GM19328 (cell line): ENCODE results near the gene C9orf50.
"Not testable (repeated sequence)": the region's sequence is repeated elsewhere in the genome, so short reads cannot be mapped to it uniquely, and the experiment has no call there.

ENCODE experiments used
- ATAC-seq: cut with Tn5 transposase; IDR thresholded peaks from one replicate; pipeline ENCODE4 v1.9.1; 2021; ENCODE audit warnings: mild to moderate bottlenecking, moderate library complexity; ENCODE audit not compliant: unreplicated experiment

The C9orf50 gene

DNA sequence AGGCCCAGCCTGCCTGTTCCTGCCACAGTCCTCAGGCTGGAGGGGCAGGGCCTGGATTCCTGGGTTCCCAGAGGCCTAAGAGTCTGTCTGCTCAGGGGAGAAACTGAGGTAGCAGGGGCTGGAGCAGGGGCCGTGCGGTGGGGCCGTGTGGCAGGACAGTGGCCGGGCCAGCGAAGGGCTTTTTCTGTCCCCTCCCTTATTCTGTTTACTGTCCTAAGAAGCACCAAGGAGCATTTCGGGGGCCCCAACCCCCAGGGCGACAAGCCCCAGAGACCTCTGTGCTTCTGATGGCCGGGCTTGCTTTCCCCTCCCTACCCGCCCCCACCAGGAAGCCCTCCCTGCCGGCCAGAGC is 27.8 kb upstream of the C9orf50 start:
- ATAC-seq, result no peak

DNA sequence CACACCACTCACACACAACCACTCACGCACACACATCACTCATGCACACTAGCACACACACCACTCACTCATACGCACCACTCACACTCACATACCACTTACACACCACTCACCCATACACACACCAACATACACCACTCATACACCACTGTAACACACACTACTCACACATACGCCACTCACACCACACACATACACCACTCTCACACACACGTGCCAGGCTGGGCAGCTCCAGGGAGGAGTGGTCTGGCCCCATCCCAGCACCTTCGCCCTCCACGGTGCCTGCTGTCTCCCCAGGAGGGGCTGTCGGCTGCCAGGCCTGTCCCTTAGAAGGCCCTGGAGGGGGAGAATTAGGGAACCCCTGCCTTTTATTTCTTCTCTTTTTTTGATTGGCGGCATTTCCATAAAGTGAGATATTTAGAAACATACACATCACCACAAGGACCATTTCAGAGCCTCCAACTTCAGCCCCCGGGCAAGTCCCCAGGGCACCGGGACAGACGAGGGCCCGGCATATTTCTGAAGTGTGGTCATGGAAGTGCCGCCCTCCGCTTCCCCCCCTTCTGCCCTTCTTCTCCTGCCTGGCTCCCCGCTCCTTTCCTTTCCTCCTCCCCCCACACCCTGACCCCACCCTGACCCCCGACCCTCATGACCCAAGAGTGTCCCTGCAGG is 27.3 kb upstream of the C9orf50 start:
- no peak for ATAC-seq

DNA sequence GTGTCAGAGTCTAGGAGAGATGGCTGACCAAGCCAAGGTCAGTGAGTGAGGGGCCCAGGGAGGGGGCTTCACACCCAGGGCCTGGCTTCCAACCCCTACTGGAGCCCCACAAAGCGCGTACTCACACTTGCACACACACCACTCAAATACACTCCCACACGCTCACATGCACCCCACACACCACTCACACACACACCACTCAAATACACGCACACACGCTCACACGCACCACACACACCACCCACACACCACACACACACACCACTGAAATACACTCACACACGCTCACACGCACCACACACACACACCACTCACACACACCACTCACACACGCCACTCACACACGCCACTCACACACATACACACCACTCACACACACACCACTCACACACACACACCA is 26.7 kb upstream of the C9orf50 start:
- no peak for ATAC-seq

DNA sequence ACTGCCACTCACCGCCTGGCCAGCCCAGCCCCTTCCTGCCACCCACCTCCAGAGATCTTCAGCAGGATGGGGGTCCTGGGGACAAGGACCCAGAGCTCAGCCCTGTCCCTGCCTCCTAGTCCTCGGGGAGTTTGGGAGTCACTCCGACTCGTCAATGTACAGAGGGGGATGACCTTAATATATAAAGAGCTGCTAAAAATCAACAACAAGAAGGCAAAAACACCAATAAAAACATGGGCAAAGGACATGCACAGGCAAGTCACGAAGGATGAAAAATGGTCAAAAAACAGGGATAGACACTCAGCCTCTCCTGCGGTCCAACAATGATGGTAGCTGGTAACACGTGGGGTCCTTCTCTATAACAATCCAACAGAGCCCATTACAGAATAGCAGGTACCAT is 25.8 kb upstream of the C9orf50 start:
- ATAC-seq, result no peak

DNA sequence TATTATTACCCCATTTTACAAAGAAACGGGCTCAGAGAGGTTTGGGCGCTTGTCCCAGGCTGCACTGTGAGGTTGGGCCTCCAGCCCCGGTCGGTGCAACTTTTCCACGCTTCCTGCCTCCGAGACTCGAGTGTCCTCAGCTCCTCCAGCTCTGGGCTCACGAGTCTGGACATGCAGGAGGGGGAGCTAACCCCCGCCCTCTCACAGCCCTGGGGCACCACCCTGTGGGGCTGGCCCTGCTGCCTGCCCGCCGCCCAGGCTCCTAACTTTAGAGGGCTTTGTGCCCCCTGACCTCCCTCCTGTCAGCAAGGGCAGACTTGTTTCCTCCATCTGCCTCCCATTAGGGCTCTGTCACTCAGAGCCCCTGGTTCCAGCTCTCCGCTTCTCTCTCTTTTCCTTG is 25.4 kb upstream of the C9orf50 start:
- ATAC-seq, result no peak

DNA sequence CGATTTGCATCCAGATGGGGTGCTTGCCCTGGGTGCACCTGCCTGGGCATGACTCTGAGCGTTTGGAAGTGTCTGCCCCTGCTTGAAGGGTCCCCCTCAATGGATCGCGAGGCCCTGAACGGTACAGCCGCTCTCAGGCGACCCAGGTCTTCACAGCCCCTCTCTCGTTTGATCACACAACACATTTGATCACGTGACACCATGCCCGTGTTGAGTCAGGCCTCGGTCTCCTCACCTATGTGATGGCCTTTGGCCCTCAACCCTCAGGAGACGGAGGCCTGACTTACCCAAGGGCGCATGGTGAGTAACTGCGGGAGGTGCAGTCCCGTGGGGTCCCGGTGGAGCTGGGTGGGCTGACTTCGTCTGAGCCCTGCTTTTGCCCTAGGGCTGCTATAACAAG is 24.0 kb upstream of the C9orf50 start:
- ATAC-seq, result no peak

DNA sequence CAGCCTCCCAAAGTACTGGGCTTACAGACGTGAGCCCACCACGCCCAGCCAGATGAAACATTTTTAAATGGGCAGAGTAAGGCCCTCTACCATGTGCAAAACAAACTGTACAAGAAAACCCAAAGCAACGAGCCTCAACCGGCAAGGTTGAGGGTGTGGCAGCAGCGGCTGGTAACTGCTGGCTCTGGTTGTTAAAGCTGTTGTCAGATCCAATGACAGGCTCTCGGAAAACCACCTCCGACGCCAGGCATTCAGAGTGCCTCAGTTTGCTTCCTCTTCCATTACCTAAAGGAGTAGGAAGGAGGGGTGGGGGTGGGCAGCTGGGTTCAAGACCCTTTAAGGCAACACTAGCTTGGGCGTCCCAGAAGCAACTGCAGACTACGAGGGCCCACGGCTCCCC is 23.5 kb upstream of the C9orf50 start:
- no peak for ATAC-seq

DNA sequence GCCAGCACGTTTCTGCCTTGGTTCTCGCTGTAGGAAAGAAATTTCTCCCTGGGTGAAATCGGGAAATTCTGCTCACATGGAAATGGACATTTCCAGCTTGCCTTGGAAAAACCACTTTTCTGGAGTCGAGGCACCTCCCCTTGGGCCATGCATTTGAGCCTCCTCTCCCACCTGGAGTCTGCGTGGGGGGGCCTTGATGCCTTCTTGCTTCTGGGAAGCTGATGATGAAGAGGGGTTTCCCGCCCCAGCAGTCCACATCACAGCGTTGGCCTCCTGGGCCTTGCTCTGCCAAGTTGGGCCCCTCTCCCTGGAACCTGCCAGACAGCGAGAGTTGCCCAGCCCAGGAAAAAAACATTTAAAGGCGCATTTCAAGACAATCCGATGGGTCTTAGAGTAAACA is 22.8 kb upstream of the C9orf50 start:
- no peak for ATAC-seq

DNA sequence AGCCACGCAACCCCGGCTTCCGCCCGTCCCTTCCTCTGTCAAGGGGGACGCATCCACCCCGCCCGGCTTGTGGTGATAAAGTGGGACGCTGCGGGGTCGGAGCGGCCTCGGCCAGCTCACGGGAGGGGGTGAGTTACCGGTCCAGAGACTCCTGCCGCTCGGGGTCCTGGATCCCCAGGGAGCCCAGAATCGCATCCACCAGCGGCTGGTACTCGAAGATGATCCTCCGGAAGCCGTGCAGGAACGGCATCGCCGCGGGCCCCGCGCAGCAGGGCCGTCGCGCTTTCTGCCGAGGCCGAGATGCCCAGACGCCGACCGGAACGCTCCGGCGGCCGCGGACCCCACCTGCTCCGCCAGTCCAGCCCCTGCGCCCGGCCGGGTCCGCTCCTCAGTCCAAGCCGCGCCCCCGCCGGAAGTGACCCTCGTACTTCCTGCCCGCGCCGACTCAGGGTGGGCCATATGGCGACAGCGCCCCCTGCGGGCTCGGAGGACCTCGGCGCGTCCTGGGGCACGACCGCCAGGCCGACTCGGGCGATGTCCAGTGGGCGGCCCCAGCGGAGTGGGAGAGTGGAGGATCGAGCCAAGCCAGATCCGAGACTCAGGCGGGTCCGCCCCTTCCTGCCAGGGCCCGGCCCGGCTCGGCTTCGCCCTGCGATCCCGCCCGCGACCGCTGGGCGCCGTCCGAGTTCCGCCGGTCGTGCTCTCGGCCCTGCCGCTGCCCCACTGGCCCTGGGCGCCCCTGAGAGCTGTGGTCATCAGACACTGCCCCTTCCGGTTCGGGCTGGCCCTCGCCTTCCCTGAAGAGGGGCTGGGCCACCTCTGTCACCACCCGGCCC is 21.1 kb upstream of the C9orf50 start, which contains the start of gene ASB6:
TSS of gene ASB6 (minus strand) at position 402 of the 836 bp plus-strand sequence. CDS start at position 250, 152 bp downstream.
- ATAC-seq, result peak; percentile 92

DNA sequence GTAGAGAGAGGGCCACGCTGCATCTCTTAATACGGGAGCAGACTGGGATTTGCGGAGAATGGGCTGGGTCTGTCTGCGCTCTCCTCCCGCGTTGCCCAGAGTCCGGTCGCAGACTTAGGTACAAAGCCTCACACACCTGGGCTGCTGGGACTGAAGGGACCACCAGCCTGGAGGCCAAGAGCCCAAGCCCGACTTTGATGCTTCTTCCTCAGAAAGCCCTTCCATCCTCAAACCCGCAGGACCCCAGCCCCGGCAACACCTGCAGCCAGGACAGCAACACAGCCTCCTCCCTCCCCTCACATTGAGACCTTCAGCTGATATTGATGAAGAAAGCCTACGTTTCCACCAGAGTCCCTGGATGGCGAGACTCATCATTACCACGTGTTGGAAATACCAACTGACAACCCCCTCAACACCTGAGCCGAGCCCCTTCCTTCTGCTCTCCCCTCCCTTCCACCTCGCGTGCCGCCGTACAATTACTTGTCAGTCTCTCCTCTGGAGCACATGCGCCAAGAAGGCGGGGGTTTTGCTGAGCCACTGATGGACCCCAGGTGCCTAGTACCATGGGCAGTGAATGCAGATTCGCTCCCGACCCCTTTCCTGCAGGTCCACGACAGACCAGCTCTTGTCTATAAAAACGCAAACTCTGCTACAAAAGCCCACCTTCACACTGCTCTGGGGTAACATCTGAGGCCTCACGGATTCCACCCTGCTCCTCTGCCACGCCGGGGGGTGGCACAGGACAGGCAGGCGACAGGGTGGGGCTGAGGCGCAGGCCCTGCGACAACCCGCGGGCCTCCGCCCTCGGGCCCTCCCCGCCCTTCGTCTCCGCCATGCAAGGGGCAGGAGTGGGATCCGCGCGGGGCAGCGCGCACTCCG is 20.2 kb upstream of the C9orf50 start:
- no peak for ATAC-seq

DNA sequence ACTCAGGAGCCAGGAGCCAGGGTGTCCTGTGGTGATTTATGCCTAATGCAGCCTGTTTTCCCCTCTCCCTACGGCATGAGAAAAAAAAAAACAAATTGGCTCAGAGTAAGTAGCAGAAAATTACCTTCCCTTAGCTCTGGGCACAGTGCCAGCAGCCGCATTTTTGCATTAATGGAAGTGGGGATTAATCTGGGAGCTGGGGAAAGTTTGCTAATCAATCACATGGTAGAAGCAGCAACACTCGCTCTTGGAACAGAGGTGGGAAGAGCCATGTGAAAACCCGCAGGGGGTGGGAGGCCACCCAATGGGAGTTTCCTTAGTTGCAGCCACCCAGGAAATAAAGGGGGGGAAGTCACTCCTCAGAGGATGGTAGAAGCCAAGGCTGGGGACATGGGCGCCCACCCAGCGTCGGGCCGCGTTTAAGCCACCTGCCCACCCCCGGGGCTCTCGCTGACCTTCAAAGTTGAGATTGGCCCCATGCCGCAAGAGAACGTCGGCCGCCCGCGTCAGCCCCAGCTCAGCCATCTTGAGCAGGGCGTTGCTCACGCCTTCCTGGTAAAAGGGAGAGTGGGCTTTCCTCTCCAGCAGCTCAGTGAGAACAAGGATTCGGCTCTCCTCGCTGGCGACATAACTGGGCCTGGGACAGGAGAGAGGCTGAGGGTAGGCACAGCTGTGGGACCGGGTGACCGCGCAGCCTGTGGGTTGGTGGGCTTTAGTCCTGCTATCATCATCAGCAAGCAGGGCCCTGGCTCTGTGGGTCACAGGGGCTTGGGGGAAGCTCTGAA is 19.4 kb upstream of the C9orf50 start:
- no peak for ATAC-seq

DNA sequence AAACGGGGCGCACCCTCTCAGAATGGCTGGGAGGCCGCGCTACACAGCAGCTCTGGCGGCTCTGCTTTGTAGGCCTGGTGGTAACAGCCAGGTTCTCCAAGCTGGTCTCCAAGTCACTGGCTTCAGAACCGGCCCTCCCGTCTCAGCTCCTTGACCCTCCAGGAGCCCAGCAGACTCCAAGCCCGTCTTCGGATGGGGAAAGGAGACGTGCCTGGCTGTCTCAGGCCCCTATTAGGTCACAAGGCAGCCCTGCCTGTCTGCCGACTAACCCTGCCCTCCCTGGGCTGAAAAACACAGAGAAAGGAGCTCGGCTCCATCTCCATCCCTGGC is 18.8 kb upstream of the C9orf50 start:
- no peak for ATAC-seq

DNA sequence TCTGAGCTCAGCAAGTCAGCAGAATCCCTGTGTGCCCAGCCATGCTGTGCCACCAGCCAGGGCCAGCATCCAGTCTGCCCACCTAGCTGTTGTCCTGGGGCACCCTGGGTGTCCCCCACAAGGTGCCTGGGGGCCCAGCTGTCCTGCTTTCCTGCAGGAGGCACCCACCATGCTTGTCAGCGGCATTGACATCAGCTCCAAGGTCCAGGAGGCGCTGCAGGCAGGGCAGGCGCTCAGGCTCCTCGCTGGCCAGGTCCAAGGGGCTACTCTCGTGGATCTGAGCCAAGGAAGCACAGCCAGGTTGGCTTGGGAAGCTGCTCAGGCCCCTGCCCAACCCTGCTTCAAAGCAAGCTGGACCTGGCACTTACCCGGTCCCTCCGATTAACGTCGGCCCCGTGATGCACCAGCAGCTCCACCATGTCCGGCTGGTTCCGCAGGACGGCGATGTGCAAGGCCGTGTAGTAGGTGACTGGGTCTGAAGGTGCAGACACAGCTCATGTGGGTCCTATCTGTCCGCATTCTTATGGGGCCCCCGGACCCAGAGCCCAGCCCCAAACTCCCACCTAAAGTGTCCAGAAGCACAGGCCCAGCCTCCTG is 18.2 kb upstream of the C9orf50 start:
- ATAC-seq, result no peak

DNA sequence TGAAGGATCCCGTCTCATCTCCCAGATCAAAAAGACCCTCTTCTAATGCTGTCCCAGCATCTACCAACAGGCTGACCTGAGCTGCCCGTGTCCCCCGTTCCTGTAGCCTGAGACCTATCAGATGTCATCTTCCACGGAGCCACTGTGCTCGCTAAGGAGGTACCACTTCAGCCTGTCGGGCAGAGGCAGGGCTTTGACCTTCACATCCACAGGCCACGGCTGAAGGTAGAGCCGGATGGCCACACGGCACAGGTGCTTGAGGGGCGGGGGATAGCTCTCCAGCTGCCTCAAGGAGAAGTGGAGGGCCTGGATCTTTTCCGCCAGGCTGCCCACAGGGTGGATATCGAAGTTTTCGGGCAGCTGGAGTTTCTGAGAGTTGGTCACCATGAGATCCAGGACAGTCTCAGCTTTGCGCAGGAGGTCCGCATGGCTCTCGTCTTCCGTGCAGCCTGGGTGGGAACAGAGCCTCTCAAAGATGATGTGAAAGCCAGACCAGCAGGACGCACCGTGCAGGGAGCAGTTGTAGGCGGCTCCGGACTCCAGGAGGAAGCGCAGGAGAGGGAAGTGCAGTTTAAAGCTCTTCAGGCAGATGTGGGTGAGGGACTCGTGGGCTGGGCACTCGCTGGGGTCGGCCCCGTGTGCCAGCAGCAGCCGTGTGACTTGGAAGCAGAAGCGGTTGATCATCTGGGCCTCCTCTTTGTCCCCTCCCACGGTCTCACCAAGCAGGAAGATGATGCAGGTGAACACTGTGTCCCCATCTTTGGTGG is 17.0 kb upstream of the C9orf50 start:
- no peak for ATAC-seq

DNA sequence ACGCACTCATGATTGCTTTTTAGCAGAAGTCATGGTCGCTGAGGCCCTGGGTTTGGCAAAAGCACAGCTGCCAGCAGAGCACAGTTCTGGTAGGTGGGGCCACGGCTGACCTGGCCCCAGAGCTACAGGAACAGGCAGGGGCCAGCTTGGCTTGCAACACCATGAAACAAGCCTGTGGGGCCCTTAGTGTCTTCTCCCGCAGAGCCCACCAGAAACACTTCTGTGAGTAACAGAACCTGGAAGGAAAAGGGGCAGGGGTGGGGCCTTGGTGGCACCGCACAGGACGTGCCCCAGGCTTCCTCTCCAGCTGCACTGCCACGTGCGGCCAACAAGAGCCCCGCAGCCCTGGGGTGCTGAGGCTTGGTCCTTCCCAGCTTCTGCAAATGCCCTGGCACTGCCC is 16.2 kb upstream of the C9orf50 start:
- no peak for ATAC-seq

DNA sequence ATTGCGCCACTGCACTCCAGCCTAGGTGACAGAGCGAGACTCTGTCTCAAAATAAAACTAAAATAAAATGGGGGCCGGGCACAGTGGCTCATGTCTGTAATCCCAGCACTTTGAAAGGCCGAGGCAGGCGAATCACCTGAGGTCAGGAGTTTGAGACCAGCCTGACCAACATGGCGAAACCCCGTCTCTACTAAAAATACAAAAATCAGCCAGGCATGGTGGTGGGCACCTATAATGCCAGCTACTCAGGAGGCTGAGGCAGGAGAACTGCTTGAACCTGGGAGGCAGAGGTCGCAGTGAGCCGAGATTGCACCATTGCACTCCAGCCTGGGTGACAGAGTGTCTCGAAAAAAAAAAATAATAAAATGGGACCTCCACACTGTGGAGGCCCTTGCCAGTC is 15.4 kb upstream of the C9orf50 start:
- not testable (repeated sequence) for ATAC-seq

DNA sequence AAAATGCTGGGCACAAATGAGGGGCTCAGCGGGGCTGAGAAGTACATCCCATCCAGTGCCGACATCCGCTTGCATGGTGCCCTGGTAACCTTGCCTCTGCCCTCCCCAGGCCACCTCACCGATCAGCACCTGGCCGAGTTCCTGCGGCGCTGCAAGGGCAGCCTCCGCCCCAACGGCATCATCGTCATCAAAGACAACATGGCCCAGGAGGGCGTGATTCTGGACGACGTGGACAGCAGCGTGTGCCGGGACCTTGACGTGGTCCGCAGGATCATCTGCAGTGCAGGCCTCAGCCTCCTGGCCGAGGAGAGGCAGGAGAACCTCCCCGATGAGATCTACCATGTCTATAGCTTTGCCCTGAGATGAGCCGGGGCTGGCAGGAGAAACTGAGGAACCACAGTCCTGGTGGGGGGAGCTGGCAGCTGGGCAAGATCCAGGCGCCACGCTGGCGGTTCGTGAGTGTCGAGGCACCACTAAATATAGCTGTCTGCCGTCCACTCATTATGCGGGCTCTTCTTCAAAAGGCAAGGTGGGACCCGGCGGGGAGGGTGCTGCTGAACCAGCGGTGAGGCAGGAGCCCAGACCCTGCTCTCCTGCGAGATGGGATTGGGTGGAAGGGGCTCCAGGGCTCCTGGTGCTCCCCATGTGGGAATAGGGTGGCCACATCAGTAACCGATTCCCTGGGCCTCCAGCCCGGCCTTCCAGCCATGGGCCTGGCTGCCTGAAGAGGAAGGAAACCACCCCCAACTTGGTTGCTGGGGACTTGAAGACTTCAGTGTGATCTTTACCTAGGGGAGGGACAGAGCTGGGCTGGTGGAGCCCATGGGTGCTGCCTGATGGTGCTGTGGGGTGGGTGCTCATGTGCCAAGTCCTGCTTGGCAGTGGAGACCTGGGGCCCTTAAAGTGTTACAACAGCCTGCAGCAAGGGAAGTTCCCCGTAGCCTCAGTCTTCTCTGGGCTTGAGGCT is 14.5 kb upstream of the C9orf50 start:
- no peak for ATAC-seq

DNA sequence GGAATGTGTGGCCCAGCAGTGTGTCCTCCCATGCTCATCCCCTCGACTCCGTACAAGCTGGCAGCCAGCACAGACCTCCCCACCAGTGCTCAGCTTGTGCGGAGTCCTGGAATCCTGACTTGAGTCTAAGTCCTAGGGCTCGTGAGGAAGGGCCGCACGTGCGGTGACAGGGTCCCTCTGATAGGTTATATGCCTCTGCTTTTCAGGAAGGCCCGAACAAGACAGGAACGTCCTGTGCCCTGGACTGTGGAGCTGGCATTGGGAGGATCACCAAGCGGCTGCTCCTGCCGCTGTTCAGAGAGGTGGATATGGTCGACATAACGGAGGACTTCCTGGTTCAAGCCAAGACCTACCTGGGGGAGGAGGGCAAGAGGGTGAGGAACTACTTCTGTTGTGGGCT is 12.9 kb upstream of the C9orf50 start:
- no peak for ATAC-seq

DNA sequence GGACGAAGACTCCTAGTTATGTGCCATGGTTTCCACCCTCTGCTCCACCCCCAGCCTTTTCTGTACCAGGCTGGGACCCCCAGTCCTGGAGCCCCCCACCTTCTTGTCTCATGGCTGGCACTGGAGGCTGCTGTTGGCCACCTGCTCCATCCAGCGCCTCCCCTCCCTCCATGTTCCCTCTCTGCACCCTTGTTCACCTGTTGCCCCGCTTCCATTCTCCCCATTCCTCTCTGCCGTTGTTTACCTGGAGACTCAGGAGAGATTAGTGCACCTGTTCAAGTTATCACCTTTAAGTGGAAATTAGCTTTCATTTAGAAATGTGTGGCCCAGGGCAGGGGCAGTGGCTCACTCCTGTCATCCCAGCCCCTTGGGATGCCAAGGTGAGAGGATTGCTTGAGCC is 12.3 kb upstream of the C9orf50 start:
- ATAC-seq, result no peak
